ENCODE results near the gene TENM3. TPM values are rescaled to one million over a fixed set of nuclear protein-coding genes. Genes with fewer than 3 reads are reported as not detected.

The TENM3 gene
- total RNA-seq, 1 donor from 2014 or later = 2.8 TPM

DNA sequence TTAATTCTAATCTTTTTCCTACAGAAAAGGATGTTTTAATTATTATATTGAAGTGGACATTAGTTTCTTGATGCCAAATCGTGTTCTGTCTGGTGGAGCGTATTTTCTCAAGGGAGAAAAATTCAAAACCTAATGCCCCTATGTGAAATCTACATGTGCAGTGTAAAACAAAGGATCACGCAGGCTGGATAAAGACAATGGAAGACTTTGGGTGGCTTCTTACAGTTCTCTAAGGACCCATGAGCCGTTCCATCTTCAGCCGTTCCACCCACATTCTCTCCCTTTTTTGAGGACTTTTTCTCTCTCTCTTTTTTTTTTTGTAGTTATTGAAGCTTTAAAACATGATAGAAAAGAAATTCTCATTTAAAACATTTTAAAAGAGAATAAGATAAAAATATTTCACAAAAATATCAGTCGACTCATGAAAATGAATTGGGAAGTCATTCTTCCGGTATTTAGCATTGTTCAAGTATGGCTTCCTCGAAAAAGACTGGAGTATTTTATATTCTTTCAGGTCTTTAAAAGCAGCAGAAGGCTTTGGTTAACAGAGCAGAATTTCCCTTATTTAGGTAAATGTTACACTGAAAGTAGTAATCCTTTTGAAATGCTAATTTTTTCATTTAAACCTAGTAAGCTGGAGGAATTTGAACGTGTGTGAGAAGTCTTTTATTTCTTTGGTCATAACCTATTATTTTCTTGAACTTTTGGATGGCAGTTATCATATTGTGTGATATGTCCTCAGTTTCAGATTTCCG, 11.0 kb downstream of the TENM3 start:
- intact Hi-C loops (cut with DNase I) = no loop called here
- no peaks in the 10 kb centered on the region for H3K9me3 ChIP-seq
- TF ChIP-seq, protein P1, sequence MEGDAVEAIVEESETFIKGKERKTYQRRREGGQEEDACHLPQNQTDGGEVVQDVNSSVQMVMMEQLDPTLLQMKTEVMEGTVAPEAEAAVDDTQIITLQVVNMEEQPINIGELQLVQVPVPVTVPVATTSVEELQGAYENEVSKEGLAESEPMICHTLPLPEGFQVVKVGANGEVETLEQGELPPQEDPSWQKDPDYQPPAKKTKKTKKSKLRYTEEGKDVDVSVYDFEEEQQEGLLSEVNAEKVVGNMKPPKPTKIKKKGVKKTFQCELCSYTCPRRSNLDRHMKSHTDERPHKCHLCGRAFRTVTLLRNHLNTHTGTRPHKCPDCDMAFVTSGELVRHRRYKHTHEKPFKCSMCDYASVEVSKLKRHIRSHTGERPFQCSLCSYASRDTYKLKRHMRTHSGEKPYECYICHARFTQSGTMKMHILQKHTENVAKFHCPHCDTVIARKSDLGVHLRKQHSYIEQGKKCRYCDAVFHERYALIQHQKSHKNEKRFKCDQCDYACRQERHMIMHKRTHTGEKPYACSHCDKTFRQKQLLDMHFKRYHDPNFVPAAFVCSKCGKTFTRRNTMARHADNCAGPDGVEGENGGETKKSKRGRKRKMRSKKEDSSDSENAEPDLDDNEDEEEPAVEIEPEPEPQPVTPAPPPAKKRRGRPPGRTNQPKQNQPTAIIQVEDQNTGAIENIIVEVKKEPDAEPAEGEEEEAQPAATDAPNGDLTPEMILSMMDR (IDR thresholded peaks at IDR 0.05) = no peak
- H3K27me3 ChIP-seq = no peaks in the 10 kb centered on the region
- no peaks in the 10 kb centered on the region for H3K36me3 ChIP-seq
- DNase-seq (ENCODE audit: low spot score in 2 of 2) = no peak
- H3K4me1 ChIP-seq = no peaks in the 10 kb centered on the region
- H3K4me3 ChIP-seq = no peak overlapping the region
- H3K27ac ChIP-seq = no peak overlapping the region

DNA sequence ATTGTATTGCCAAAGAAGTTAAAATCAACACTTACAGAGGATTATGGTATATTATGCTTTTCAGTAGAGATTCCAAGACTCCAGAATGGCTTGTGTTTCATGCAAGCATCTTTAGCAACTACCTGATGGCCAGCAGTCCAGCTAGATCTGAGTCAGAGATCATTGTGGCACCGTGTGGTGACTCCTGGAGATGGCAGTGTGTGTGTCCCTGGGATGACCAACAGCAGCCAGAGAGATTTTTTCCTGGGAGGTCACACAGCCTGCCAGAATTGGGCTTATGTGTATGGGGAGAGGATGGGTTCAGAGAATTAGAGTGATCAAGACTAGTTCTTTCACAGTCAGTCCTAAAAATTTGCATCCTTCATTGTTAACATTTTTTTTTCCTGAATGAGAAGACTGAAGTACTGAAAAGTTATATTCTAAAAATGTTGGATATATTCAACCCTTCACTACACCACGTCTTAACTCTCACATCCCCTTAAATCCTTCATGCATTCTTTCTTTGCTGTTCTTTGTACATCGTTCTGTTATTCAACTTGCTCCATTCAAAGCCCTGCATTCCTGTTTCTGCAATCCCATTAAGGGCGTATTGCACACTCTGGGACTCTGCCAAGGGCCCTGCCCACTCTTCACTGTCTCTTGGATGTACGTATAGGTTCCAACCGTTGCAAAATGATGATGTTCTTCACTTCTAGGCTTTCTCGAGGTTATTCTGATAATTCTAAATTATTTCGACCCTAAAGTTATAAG, 12.4 kb downstream of the TENM3 start:
- intact Hi-C loops (cut with DNase I) = no loop called here
- DNase-seq (ENCODE audit: low spot score in 2 of 2) = no peak
- no peaks in the 10 kb centered on the region for H3K9me3 ChIP-seq
- TF ChIP-seq, protein P1 (IDR thresholded peaks at IDR 0.05) = no peak
- H3K27me3 ChIP-seq = no peaks in the 10 kb centered on the region
- no peak overlapping the region for H3K4me3 ChIP-seq
- H3K36me3 ChIP-seq = no peaks in the 10 kb centered on the region
- no peaks in the 10 kb centered on the region for H3K4me1 ChIP-seq
- H3K27ac ChIP-seq = no peak overlapping the region

DNA sequence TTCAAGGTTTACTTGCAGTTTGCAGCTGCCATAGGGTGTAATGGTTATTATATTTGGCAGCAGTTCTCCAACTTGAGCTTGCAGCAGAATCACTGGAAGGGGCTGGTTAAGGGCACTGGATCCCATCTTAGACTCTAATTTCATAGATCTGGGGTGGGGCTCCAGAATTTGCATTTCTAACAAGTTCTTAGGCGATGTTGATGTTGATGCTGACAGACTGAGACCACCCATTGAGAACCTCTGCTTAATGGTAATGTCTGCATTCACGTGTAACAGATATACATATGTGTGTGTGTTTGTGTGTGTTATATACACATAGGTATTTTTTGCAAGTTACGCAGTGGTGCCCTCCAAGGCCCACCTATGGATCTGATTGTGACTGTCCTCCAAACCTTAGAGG, 13.8 kb downstream of the TENM3 start:
- DNase-seq (ENCODE audit: low spot score in 2 of 2) = no peak

DNA sequence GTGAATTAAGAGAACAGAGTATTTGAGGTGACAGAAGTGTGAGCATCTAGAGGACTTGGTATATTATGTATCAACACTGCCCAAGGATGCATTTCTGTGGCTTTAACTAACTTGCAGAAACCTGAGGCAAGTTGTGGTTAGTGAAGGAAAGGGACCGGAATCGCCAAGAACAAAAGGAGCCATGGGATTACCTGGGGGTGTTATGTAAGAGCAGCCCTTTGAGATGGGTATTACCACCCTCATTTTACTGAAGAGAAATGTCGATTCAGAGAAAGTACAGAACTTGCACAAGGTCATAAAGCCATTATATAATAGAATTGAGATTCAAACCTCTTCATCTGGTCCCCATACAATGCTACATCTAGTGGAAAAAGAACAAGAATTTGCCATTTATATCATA, 14.3 kb downstream of the TENM3 start:
- Histone ChIP-seq H3K4me3 (no peak overlapping the region), H3K9me3 (no peaks in the 10 kb centered on the region), H3K4me1 (no peaks in the 10 kb centered on the region), H3K27ac (no peak overlapping the region), H3K27me3 (no peaks in the 10 kb centered on the region), H3K36me3 (no peaks in the 10 kb centered on the region)
- TF ChIP-seq, protein P1 (IDR thresholded peaks at IDR 0.05) = no peak
- intact Hi-C loops (cut with DNase I) = no loop called here
- DNase-seq (ENCODE audit: low spot score in 2 of 2) = no peak

More for the DNA sequence above, 13.8 kb downstream of the TENM3 start:
- H3K27ac ChIP-seq = no peak overlapping the region
- H3K9me3 ChIP-seq = no peaks in the 10 kb centered on the region
- H3K36me3 ChIP-seq = no peaks in the 10 kb centered on the region
- TF ChIP-seq, protein P1 (IDR thresholded peaks at IDR 0.05) = no peak
- no peaks in the 10 kb centered on the region for H3K4me1 ChIP-seq
- intact Hi-C loops (cut with DNase I) = no loop called here
- H3K4me3 ChIP-seq = no peak overlapping the region
- H3K27me3 ChIP-seq = no peaks in the 10 kb centered on the region

DNA sequence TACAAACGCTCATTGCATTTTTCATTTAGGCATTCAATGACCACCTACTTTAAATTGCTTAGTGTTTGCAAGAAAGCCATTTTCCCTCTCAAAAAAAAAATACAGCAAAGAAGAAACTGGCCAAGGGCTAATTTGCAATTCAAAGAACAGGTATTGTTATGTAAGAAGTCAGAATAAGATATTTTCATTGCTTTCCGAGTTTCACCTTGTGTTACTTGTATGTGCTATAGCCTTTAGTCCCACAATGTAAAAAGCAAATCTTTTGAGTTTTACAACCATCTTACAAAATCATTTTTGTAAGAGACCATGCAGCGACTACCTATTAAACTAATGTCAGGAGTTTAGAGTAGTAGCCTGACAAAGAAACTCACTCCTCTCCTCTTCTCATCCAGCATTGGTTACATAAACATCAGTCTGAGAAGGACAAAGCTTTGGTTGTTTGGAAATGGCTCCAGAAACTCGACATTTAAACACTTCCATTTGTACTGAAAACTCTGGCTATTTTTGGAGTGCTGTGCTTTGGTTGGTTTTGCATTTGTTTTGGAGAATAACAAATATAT, 15.3 kb downstream of the TENM3 start:
- intact Hi-C loops (cut with DNase I) = no loop called here
- Histone ChIP-seq H3K36me3 (no peaks in the 10 kb centered on the region), H3K27ac (no peak overlapping the region), H3K4me1 (no peaks in the 10 kb centered on the region), H3K9me3 (no peaks in the 10 kb centered on the region), H3K4me3 (no peak overlapping the region), H3K27me3 (no peaks in the 10 kb centered on the region)
- TF ChIP-seq, protein P1 (IDR thresholded peaks at IDR 0.05) = no peak
- DNase-seq (ENCODE audit: low spot score in 2 of 2) = no peak

All from ascending aorta (tissue), 2 donors.